ENCODE data around the gene TNS1. TPM values are rescaled to one million over a fixed set of nuclear protein-coding genes. Genes with fewer than 3 reads are reported as not detected.

TNS1 gene
- total and polyA plus RNA-seq, 4 donors: 46.9 to 64.5 (median 58.1) TPM

DNA sequence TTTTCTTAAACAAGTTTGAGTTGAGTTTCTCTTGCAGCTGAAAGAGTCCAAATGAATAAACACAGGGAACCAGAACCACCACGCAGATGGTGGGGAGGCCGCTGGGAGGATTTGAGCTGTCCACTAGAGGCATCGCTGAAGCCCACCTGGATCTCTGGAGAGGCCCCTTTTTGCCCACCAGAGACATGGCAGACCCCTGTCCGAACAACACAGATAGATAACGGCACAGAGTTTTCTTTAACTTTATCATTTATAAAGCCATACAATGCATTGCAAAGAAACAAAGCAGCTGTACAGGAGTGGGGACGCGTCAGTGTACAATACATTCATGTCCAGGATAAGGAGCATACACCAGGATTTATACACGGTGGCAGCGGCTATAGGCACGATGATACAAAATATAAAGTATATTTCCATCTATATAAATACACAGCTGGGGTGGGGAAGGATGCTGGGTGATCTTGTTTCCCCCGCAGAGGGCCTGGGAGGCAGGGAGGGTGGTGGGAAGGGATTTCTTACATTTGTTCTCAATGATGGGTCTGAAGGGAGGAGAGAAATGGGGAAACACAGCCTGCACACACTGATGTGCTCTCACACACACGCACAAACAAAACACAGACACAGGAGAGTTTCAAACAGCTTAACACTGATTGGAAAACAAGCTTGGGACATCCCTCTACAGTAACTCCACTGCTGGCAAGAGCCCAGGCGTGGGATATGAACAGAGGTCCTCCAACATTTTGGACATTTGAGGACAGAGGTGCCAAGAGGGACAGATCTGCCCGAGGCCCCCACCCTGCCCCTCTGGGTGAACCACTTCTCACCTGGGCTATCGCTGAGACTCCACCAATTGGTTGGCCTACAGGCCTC, 203.0 kb downstream of the TNS1 start:
- 91% methylated on average over 7 of the region's 15 CpGs for WGBS (ENCODE audit: insufficient coverage)
- no peaks in the 10 kb centered on the region for H3K9me3 ChIP-seq (ENCODE audit: control insufficient read depth, insufficient read depth, low read length)
- DNase-seq (ENCODE audit: low read depth in 4 of 6, low spot score in 6 of 6): no peak
- no peak overlapping the region for H3K4me3 ChIP-seq (ENCODE audit: low read depth, low read length)
- peaks cover 15% of the 10 kb centered on the region for H3K4me1 ChIP-seq (ENCODE audit: control insufficient read depth, insufficient read depth, low read length)
- H3K27ac ChIP-seq (ENCODE audit: low read depth, low read length): no peak overlapping the region
- H3K36me3 ChIP-seq (ENCODE audit: control insufficient read depth, insufficient read depth, low read length): peaks cover 38% of the 10 kb centered on the region
- H3K27me3 ChIP-seq (ENCODE audit: control insufficient read depth, insufficient read depth, low read length): no peaks in the 10 kb centered on the region

DNA sequence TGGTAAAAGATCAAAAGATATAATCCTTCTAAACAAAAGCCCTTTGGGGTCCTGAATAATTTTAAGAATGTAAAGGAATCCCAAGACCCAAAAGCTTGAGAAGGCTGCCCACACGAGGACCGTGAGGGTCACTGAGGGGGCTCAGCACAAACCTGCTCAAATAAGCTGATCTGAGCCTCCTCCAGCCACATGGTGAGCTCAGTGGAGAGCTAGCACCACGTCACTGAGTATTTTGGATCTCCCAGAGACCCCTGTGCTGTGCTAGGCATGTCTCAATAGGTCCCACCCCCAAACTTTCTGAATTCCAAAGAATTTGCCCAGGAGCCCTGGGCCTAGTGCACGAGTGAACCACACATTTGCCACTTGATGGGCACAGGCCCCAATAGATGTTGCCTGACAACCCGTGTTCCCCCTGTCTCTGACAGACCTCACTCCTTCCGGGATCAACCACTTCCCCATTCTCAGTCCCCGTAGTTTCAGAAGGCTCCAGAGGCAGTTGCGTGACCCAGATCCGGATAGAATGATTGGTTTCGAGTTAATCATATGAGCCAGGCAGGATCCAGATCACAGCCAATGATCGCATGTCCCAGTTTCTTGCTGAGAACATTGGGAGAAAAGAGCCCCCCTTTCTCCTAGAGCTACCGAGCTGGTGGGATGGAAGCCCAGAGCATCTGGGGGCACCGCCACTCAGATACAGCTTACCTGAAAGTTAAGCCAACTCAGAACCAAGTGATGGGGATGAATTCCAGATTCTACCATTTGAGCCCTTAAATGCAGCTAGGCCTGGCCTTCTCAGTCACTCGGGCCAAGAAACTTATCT, 203.8 kb downstream of the TNS1 start:
- H3K9me3 ChIP-seq (ENCODE audit: control insufficient read depth, insufficient read depth, low read length): no peaks in the 10 kb centered on the region
- H3K27ac ChIP-seq (ENCODE audit: low read depth, low read length): no peak overlapping the region
- H3K27me3 ChIP-seq (ENCODE audit: control insufficient read depth, insufficient read depth, low read length): no peaks in the 10 kb centered on the region
- DNase-seq (ENCODE audit: low read depth in 4 of 6, low spot score in 6 of 6): no peak
- peaks cover 30% of the 10 kb centered on the region for H3K36me3 ChIP-seq (ENCODE audit: control insufficient read depth, insufficient read depth, low read length)
- 84% methylated on average over 12 of the region's 14 CpGs for WGBS (ENCODE audit: insufficient coverage)
- no peak overlapping the region for H3K4me3 ChIP-seq (ENCODE audit: low read depth, low read length)
- peaks cover 10% of the 10 kb centered on the region for H3K4me1 ChIP-seq (ENCODE audit: control insufficient read depth, insufficient read depth, low read length)

DNA sequence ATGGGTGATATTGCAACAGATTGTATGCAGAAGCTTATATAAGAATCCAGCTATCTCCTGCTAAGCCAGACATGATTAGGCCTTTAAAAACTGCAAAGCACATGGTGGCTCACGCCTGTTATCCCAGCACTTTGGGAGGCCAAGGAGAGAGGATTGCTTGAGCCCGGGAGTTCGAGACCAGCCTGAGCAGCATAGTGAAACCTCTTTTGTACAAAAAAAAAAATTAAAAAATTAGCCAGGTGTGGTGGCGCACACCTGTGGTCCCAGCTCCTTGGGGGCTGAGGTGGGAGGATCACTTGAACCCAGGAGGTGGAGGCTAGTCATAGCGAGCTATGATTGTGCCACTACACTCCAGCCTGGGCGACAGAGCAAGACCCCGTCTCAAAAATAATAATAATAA, 204.6 kb downstream of the TNS1 start:
- WGBS (ENCODE audit: insufficient coverage): 100% methylated on average over 2 of the region's 7 CpGs
- H3K27ac ChIP-seq (ENCODE audit: low read depth, low read length): no peak overlapping the region
- H3K4me1 ChIP-seq (ENCODE audit: control insufficient read depth, insufficient read depth, low read length): peaks cover 14% of the 10 kb centered on the region
- H3K36me3 ChIP-seq (ENCODE audit: control insufficient read depth, insufficient read depth, low read length): peaks cover 22% of the 10 kb centered on the region
- H3K27me3 ChIP-seq (ENCODE audit: control insufficient read depth, insufficient read depth, low read length): no peaks in the 10 kb centered on the region
- H3K9me3 ChIP-seq (ENCODE audit: control insufficient read depth, insufficient read depth, low read length): no peaks in the 10 kb centered on the region
- no peak overlapping the region for H3K4me3 ChIP-seq (ENCODE audit: low read depth, low read length)
- no peak for DNase-seq (ENCODE audit: low read depth in 4 of 6, low spot score in 6 of 6)

DNA sequence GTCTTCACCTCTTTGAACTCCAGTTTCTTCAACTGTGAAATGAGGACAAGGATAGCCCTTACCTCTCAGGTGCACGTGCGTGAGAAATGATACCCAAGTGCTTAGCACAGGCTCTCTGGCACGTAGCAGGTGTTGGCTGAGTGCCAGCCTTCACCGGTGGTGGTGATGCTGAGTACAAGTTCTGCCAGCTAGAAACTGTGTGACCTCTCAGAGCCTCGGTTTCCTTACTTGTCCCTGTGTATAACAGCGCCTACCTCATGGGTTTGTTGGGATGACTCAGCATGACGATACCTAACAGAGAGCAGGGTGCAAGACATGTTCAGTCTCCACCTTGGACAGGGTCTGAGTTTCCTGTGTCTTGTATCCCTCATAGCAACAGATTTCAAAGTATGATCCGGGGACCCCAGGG, 205.1 kb downstream of the TNS1 start:
- no peaks in the 10 kb centered on the region for H3K9me3 ChIP-seq (ENCODE audit: control insufficient read depth, insufficient read depth, low read length)
- H3K4me1 ChIP-seq (ENCODE audit: control insufficient read depth, insufficient read depth, low read length): peaks cover 14% of the 10 kb centered on the region
- peaks cover 19% of the 10 kb centered on the region for H3K36me3 ChIP-seq (ENCODE audit: control insufficient read depth, insufficient read depth, low read length)
- no peaks in the 10 kb centered on the region for H3K27me3 ChIP-seq (ENCODE audit: control insufficient read depth, insufficient read depth, low read length)
- peak in 1 of 6 donors; percentile 50 for DNase-seq (ENCODE audit: low read depth in 4 of 6, low spot score in 6 of 6)
- no peak overlapping the region for H3K4me3 ChIP-seq (ENCODE audit: low read depth, low read length)
- no peak overlapping the region for H3K27ac ChIP-seq (ENCODE audit: low read depth, low read length)
- WGBS (ENCODE audit: insufficient coverage): 74% methylated on average over 8 of the region's 8 CpGs

DNA sequence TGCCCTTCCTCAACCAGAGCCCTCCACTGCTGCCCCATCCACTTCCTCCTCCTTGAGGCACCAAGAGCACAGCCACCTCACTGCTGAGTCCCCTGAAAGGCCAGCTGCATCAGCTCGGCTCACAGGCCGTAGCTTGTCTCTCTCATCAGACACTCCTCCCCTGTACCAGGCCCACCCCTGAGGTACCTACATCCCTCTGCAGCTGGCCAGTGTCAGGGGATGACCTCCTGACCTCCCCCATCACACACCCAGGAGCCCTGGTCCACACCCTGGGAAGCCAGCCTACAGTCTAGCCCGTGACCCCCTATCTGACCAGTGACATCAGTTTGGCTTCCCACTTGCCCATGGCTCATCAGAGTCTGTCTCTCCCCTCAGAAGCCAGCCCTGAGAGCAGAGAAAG, 205.6 kb downstream of the TNS1 start:
- Histone ChIP-seq H3K36me3 (ENCODE audit: control insufficient read depth, insufficient read depth, low read length) (peaks cover 17% of the 10 kb centered on the region), H3K9me3 (ENCODE audit: control insufficient read depth, insufficient read depth, low read length) (no peaks in the 10 kb centered on the region), H3K27me3 (ENCODE audit: control insufficient read depth, insufficient read depth, low read length) (no peaks in the 10 kb centered on the region), H3K4me1 (ENCODE audit: control insufficient read depth, insufficient read depth, low read length) (peaks cover 14% of the 10 kb centered on the region), H3K27ac (ENCODE audit: low read depth, low read length) (no peak overlapping the region), H3K4me3 (ENCODE audit: low read depth, low read length) (no peak overlapping the region)
- DNase-seq (ENCODE audit: low read depth in 4 of 6, low spot score in 6 of 6): no peak
- 65% methylated on average over 3 of the region's 3 CpGs for WGBS (ENCODE audit: insufficient coverage)

GRCh38 chr2:217795706-217796465, 206.9 kb downstream of the TNS1 start:
- peaks cover 5% of the 10 kb centered on the region for H3K4me1 ChIP-seq (ENCODE audit: control insufficient read depth, insufficient read depth, low read length)
- WGBS (ENCODE audit: insufficient coverage): 93% methylated on average over 6 of the region's 11 CpGs

GRCh38 chr2:217795067-217795466, 207.7 kb downstream of the TNS1 start:
- Histone ChIP-seq H3K4me3 (ENCODE audit: low read depth, low read length) (no peak overlapping the region), H3K27ac (ENCODE audit: low read depth, low read length) (no peak overlapping the region), H3K36me3 (ENCODE audit: control insufficient read depth, insufficient read depth, low read length) (no peaks in the 10 kb centered on the region), H3K27me3 (ENCODE audit: control insufficient read depth, insufficient read depth, low read length) (no peaks in the 10 kb centered on the region), H3K4me1 (ENCODE audit: control insufficient read depth, insufficient read depth, low read length) (peaks cover 5% of the 10 kb centered on the region), H3K9me3 (ENCODE audit: control insufficient read depth, insufficient read depth, low read length) (no peaks in the 10 kb centered on the region)
- 99% methylated on average over 5 of the region's 5 CpGs for WGBS (ENCODE audit: insufficient coverage)
- no peak for DNase-seq (ENCODE audit: low read depth in 4 of 6, low spot score in 6 of 6)

More at GRCh38 chr2:217795706-217796465, 206.9 kb downstream of the TNS1 start:
- no peaks in the 10 kb centered on the region for H3K27me3 ChIP-seq (ENCODE audit: control insufficient read depth, insufficient read depth, low read length)
- H3K27ac ChIP-seq (ENCODE audit: low read depth, low read length): no peak overlapping the region
- peaks cover 5% of the 10 kb centered on the region for H3K36me3 ChIP-seq (ENCODE audit: control insufficient read depth, insufficient read depth, low read length)
- DNase-seq (ENCODE audit: low read depth in 4 of 6, low spot score in 6 of 6): no peak
- H3K9me3 ChIP-seq (ENCODE audit: control insufficient read depth, insufficient read depth, low read length): no peaks in the 10 kb centered on the region
- no peak overlapping the region for H3K4me3 ChIP-seq (ENCODE audit: low read depth, low read length)

DNA sequence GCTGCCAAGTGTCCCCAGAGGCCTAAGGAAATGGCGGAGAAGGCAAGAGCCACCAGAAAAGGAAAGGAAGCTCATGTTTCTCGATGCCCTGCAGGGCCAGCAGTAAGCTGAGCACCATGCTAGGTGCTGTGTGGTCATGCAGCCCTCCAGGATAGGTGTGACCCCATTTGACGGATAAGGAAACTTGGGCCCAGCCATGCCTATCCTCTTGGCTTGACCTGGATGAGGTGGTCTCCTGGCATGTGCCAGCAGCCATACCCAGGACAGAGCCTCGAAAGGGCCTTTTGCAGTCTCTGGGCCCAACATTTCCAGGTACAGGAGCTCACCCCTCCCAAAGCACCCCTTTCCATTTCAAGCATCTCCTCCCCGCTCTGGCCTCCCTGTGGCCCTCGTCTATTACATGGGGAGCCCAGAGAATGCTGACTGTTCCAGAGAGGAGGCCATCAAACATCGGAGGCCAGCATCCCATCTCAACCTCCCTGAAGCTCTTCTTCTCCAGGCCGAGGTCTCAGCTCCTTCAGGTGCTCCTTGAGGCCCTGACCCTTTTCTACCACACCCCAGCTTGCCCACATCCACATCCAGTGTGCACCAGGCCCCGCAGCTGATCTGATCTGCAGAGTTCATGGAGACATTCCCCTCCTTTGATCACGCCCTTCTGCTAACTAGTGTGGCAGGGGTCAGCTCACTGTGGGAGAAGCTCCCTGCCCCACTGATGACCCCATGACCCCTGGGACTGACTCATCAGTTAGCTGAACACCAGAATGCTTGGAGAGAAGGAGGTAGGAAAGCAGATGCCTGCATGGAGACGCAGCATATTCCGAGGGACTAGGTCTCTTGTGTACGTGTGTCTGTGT, 208.4 kb downstream of the TNS1 start:
- H3K4me3 ChIP-seq (ENCODE audit: low read depth, low read length): no peak overlapping the region
- peaks cover 11% of the 10 kb centered on the region for H3K4me1 ChIP-seq (ENCODE audit: control insufficient read depth, insufficient read depth, low read length)
- H3K9me3 ChIP-seq (ENCODE audit: control insufficient read depth, insufficient read depth, low read length): no peaks in the 10 kb centered on the region
- no peaks in the 10 kb centered on the region for H3K36me3 ChIP-seq (ENCODE audit: control insufficient read depth, insufficient read depth, low read length)
- 89% methylated on average over 13 of the region's 13 CpGs for WGBS (ENCODE audit: insufficient coverage)
- DNase-seq (ENCODE audit: low read depth in 4 of 6, low spot score in 6 of 6): no peak
- H3K27me3 ChIP-seq (ENCODE audit: control insufficient read depth, insufficient read depth, low read length): no peaks in the 10 kb centered on the region
- H3K27ac ChIP-seq (ENCODE audit: low read depth, low read length): no peak overlapping the region

All from spinal cord (tissue), 10 donors.